Erythroblast (primary cell): ENCODE data around the gene SS18.

Source experiments
- GATA1 ChIP-seq: IDR thresholded peaks from 2 replicates; pipeline ENCODE4 v1.6.1; 2011; ENCODE audit warnings: low read depth, mild to moderate bottlenecking, control low read depth, low read length, moderate library complexity
- POLR2A ChIP-seq: IDR thresholded peaks from 2 replicates; pipeline ENCODE4 v1.6.1; 2011; ENCODE audit warnings: mild to moderate bottlenecking, low read length

DNA sequence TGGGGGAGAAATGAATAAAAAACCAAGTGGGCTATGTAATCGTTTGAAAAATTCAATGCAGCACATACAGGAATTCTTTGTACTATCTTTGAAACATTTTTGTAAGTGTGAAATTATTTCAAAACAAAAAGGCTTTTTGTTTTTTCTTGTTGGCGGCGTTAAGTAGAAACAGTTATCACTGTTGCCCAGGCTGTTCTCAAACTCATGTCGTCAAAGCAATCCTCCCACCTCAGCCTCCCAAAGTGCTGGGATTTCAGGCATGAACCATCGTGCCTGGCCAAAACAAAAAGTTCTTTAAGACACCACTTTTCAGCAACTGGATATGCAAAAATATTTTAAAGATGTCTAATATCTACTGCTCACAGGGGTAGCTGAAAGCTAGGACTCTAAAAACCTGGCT is 5.4 kb downstream of the SS18 start:
- TF ChIP-seq POLR2A (no peak), GATA1 (no peak)
